Epithelial cell of proximal tubule (primary cell): ENCODE measurements around the gene TXLNB. TPM values are rescaled to one million over a fixed set of nuclear protein-coding genes. Genes with fewer than 3 reads are reported as not detected.
A peak's percentile ranks its signal among the peaks of the same experiment; 100 is the strongest.

Experiments used
- DNase-seq: peaks from one replicate; pipeline ENCODE4 v3.0.0-alpha.2; 2011; ENCODE audit warnings: low read depth
- H3K4me3 ChIP-seq: 2 replicates; pipeline ENCODE4 v1.5.1; 2011; ENCODE audit warnings: low read depth, mild to moderate bottlenecking, low read length
- total RNA-seq: library from RNA; depleted of rRNA; stranded (reverse); fragments of >200 nt; gene quantifications from 2 replicates; pipeline ENCODE4 v1.2.3, GENCODE V29; 2015
- TF ChIP-seq, protein P1 (sequence below): conservative IDR thresholded peaks from 2 replicates; pipeline ENCODE4 v1.5.1; 2012; ENCODE audit warnings: low read depth, mild to moderate bottlenecking, low read length

Gene TXLNB
- total RNA-seq, 1 donor from 2014 or later = not detected

DNA sequence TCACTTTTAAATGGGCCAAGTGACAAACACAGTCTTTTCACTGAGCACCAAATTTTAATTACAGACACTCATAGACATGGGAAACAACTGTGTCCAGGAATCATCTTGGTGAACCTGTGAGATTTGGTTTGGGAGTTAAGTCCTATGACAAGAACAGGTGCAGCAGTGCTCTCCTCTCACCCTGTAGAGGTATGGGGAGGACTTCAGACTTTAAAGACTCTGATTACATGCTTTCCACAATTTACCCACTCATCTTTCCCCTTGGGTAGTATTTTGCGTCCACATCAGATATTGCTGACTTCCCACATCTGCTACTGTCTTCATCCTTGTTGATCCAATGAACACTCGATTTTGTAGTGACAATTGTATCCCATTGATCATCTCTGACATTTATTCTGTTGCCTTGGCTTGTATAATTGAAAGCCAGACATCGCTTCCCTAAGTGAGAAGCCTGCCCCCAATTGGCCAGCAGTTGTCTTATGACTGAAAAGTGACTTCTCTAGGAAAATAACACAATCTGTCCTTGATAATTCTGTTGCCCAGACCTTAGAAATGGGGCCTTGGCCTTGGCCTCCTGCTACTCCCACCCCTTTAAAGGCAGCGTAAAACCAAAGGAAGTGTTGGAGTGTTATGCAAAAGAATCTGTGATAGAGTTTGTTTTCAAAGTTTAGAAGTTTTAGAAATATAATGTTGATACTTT, 40.0 kb downstream of the TXLNB start:
- TF ChIP-seq, protein P1, sequence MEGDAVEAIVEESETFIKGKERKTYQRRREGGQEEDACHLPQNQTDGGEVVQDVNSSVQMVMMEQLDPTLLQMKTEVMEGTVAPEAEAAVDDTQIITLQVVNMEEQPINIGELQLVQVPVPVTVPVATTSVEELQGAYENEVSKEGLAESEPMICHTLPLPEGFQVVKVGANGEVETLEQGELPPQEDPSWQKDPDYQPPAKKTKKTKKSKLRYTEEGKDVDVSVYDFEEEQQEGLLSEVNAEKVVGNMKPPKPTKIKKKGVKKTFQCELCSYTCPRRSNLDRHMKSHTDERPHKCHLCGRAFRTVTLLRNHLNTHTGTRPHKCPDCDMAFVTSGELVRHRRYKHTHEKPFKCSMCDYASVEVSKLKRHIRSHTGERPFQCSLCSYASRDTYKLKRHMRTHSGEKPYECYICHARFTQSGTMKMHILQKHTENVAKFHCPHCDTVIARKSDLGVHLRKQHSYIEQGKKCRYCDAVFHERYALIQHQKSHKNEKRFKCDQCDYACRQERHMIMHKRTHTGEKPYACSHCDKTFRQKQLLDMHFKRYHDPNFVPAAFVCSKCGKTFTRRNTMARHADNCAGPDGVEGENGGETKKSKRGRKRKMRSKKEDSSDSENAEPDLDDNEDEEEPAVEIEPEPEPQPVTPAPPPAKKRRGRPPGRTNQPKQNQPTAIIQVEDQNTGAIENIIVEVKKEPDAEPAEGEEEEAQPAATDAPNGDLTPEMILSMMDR = no peak
- no peak for DNase-seq

DNA sequence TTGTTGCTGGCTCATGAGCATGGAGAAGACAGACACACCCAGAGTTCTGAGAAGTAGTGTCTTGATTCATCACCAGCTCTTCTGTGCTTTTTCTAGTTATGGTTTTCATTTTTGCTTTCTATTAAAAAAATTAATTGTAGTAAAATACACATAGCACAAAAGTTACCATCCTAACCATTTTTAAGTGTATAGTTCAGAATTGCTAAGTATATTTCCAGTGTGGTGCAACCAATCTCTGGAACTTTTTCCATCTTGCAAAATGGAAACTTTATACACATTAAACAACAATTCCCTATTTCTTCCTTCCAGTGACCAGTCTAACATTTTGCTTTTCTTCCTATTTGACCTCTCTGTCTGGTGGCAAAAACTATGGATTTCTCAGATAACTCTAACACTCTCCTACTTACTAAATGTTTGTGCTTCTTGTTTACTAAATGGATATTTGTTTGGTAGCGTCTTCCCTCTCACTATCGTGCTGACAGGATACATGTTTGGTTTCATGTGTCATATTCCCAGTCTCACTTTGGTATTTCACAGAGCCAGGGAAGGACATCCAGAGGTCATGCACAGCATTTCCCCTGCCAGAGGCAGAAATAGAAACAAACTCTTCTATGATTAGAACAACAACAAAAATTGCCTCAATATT, 40.6 kb downstream of the TXLNB start:
- DNase-seq = no peak
- H3K4me3 ChIP-seq = no peak overlapping the region
- TF ChIP-seq, protein P1 = no peak

More for the DNA sequence above, 40.0 kb downstream of the TXLNB start:
- H3K4me3 ChIP-seq = no peak overlapping the region

DNA sequence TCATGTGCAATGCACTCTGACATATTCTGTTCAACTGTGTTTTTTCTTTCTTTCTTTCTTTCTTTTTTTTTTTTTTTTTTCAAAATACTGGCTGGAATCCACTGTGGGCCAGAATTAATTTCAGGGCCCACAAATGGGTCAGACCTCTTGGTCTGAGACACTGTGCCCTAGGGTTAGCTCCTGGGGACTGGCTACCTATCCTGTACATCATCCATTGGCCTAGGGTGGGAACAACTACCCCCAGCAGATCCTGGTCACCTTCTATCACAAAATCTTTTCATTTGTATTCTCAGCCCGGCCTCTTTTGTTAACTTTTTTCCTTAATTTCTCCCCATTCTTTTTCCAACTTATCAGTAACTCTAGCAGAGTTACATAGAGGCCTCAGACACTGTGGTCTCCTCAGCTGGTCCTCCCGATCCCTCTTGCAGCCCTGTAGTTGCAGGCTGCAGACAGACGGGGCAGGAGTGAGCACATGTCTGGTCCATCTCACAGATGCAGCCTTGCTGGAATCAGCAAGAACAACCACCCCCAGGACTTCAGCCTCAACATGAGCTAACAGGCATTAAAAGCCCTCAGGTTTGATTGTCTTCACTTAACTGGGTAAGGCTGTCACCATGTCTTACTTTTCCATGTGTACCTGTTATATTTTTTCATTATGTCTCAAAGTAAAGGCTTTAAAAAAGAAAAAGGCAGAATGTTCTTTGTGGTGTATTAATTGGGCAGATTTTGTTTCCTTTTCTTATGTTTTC, 41.3 kb downstream of the TXLNB start:
- TF ChIP-seq, protein P1 = peak; percentile 77
- no peak for DNase-seq
- no peak overlapping the region for H3K4me3 ChIP-seq

DNA sequence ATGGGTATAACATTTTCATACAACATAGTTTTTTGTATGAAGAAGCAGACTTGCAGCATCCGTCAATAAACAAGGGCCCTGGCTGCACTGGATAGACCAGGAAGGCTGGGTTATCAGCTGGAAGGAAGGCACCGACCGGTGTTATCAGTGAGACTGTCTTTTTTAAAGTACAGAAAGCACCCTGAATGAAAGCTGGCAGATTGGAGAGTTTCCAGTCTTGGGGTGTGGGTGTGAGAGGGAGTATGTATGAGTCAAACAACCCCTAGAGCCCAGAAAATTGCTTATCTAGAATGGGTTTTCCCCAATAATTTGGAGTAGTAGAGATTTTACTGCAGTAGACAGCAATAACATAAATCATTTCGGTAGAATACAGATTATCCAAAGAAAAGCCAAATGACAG, 42.4 kb downstream of the TXLNB start:
- no peak overlapping the region for H3K4me3 ChIP-seq
- DNase-seq = no peak
- TF ChIP-seq, protein P1 = peak; percentile 1

DNA sequence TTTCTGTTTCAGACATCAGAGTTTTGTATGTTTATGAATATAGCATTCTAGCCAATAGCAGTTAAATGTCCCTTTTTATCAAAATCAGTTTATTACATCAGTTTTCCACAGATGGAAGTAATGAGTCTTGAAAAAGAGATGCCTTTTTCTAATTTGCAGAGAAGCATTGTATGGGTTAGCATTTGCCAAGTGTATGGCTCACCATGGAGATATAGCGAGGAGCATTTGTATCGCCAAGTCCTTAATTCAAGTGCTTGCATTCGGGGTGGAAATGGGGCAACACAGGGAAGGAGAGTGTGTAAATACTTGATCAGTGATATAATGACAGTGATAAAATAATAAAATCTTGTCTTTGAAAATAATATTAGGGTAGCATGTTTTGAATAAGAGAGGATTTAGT, 42.9 kb downstream of the TXLNB start:
- DNase-seq = no peak
- TF ChIP-seq, protein P1 = no peak
- H3K4me3 ChIP-seq = no peak overlapping the region

DNA sequence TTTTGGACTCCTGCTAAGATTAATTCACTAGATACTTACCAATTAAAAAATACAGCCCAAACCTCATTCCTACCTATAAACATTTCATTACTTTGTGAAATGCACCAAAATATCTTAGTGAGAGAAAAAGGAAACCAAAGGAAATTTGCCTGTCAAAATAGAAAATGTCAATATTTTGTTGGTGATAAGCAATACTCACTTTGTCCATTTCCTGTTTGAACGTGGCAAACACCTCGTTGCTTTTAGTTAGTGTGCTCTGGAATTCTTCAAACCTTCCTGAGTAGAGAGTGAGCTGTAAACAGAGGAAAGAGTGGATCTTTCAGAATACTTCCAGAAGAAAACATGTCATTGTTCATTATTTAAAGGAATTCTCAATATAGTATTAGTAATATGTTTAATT, 44.2 kb downstream of the TXLNB start:
- TF ChIP-seq, protein P1 = no peak
- no peak overlapping the region for H3K4me3 ChIP-seq
- no peak for DNase-seq
